Neural crest cell (in vitro differentiated cells): ENCODE data around the gene HLA-DOA. TPM values are rescaled to one million over a fixed set of nuclear protein-coding genes. Genes with fewer than 3 reads are reported as not detected.

Source experiments
- DNase-seq: peaks from one replicate; pipeline ENCODE4 v3.0.0; 2021; ENCODE audit warnings: low read depth, mixed read lengths, low spot score
- H3K27ac Mint-ChIP-seq: one replicate; pipeline ENCODE4 v1.8.0; 2021; ENCODE audit warnings: mild to moderate bottlenecking, mixed read lengths; ENCODE audit not compliant: unreplicated experiment
- H3K27me3 Mint-ChIP-seq: 2 replicates; pipeline ENCODE4 v1.8.0; 2021; ENCODE audit warnings: low read depth, mild to moderate bottlenecking, mixed read lengths
- H3K36me3 Mint-ChIP-seq: 2 replicates; pipeline ENCODE4 v1.8.0; 2021; ENCODE audit warnings: low read depth, mild to moderate bottlenecking, mixed read lengths
- H3K4me1 Mint-ChIP-seq: 2 replicates; pipeline ENCODE4 v1.8.0; 2021; ENCODE audit warnings: mixed read lengths
- H3K4me3 Mint-ChIP-seq: one replicate; pipeline ENCODE4 v1.8.0; 2021; ENCODE audit warnings: mild to moderate bottlenecking, mixed read lengths
- H3K9me3 Mint-ChIP-seq: 2 replicates; pipeline ENCODE4 v1.8.0; 2021; ENCODE audit warnings: mixed read lengths
- total RNA-seq: library from RNA; stranded (reverse); gene quantifications from 2 replicates; pipeline ENCODE4 v1.2.1, GENCODE V29; 2021
- TF ChIP-seq, protein P1 (sequence below): fragments of 200-600 bp; sonication (generic); conservative IDR thresholded peaks from 2 replicates; pipeline ENCODE4 v1.5.0; 2021; ENCODE audit warnings: antibody characterized with exemption, mild to moderate bottlenecking

HLA-DOA gene
- total RNA-seq, 1 donor from 2014 or later: 1.7 TPM

- Mint-ChIP-seq H3K27me3 (peaks cover 49% of the 10 kb centered on the region), H3K27ac (no peak overlapping the region), H3K4me1 (peaks cover 11% of the 10 kb centered on the region), H3K36me3 (peaks cover 4% of the 10 kb centered on the region), H3K4me3 (no peak overlapping the region), H3K9me3 (peaks cover 10% of the 10 kb centered on the region)
- TF ChIP-seq, protein P1, sequence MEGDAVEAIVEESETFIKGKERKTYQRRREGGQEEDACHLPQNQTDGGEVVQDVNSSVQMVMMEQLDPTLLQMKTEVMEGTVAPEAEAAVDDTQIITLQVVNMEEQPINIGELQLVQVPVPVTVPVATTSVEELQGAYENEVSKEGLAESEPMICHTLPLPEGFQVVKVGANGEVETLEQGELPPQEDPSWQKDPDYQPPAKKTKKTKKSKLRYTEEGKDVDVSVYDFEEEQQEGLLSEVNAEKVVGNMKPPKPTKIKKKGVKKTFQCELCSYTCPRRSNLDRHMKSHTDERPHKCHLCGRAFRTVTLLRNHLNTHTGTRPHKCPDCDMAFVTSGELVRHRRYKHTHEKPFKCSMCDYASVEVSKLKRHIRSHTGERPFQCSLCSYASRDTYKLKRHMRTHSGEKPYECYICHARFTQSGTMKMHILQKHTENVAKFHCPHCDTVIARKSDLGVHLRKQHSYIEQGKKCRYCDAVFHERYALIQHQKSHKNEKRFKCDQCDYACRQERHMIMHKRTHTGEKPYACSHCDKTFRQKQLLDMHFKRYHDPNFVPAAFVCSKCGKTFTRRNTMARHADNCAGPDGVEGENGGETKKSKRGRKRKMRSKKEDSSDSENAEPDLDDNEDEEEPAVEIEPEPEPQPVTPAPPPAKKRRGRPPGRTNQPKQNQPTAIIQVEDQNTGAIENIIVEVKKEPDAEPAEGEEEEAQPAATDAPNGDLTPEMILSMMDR: no peak
- DNase-seq: no peak
Observed at GRCh38 chr6:33049323-33050013, 40.1 kb upstream of the HLA-DOA start.

GRCh38 chr6:33040157-33040556, 30.8 kb upstream of the HLA-DOA start:
- H3K27me3 Mint-ChIP-seq: peaks cover 74% of the 10 kb centered on the region
- TF ChIP-seq, protein P1: no peak
- no peaks in the 10 kb centered on the region for H3K4me1 Mint-ChIP-seq
- no peaks in the 10 kb centered on the region for H3K36me3 Mint-ChIP-seq
- H3K27ac Mint-ChIP-seq: no peak overlapping the region
- no peak overlapping the region for H3K4me3 Mint-ChIP-seq
- H3K9me3 Mint-ChIP-seq: no peaks in the 10 kb centered on the region
- no peak for DNase-seq

DNA sequence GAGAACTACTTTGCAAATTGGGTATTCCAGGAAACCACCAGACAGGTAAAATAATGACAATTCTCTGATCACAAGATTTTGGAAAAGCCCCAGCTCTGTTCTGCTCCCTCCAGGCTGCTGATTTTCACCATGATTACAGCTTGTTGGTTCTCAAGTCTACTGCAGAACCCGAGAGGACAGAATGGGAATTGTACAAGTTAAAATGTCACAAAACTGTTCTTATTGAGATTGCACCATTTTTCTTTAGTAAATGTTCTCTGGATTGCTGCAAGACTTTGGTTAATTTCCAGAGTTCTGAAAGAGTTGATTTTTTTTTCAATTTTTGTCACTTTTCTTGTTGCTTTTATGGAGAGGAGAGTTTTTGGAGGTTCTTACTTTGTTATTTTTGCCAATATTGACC, 27.1 kb upstream of the HLA-DOA start:
- no peaks in the 10 kb centered on the region for H3K4me1 Mint-ChIP-seq
- no peaks in the 10 kb centered on the region for H3K36me3 Mint-ChIP-seq
- H3K27me3 Mint-ChIP-seq: peaks cover 83% of the 10 kb centered on the region
- H3K9me3 Mint-ChIP-seq: no peaks in the 10 kb centered on the region
- no peak for DNase-seq
- H3K4me3 Mint-ChIP-seq: no peak overlapping the region
- H3K27ac Mint-ChIP-seq: no peak overlapping the region
- TF ChIP-seq, protein P1: no peak

- no peaks in the 10 kb centered on the region for H3K9me3 Mint-ChIP-seq
- TF ChIP-seq, protein P1: no peak
- no peak overlapping the region for H3K4me3 Mint-ChIP-seq
- no peak overlapping the region for H3K27ac Mint-ChIP-seq
- H3K36me3 Mint-ChIP-seq: no peaks in the 10 kb centered on the region
- no peaks in the 10 kb centered on the region for H3K4me1 Mint-ChIP-seq
- DNase-seq: no peak
- peaks cover 88% of the 10 kb centered on the region for H3K27me3 Mint-ChIP-seq
Observed at GRCh38 chr6:33034554-33034953, 25.2 kb upstream of the HLA-DOA start.

DNA sequence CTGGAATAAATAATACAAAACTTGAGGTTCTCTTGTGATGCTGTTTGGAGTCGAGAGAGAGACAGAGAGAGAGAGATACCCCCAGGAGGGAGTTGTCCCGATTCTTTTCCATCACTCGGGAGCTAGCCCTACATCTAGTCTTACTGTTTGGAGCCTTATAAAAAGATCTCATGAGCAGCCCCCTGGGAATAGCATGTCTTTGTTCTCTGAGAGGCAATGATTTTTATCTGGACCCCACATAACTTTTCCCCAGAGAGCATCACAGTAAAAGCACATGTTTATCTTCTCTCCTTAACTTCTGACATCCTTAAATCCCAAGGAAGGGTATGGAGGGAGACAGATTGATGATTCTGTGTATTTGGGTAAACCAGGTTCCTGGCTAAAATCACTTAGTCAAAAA, 20.9 kb upstream of the HLA-DOA start:
- Mint-ChIP-seq H3K4me3 (no peak overlapping the region), H3K36me3 (no peaks in the 10 kb centered on the region), H3K27ac (no peak overlapping the region), H3K9me3 (no peaks in the 10 kb centered on the region), H3K27me3 (peaks cover 84% of the 10 kb centered on the region), H3K4me1 (no peaks in the 10 kb centered on the region)
- no peak for DNase-seq
- TF ChIP-seq, protein P1: no peak
